GM13977 (cell line): ENCODE data around the gene ATG9B.

Experiments
- DNase-seq: peaks from one replicate; pipeline ENCODE4 v3.0.0; 2012; ENCODE audit warnings: low spot score
- CTCF ChIP-seq: IDR thresholded peaks from 2 replicates; pipeline ENCODE4 v1.5.1; 2012; ENCODE audit warnings: mild to moderate bottlenecking, control low read depth; ENCODE audit not compliant: insufficient read depth; ENCODE audit errors: extremely low read depth, missing control alignments
- in situ Hi-C: fragments of 300-500 bp; cut with MboI; formaldehyde crosslinking; loops from one replicate; pipeline ENCODE4 v1.12.0; 2022; ENCODE audit warnings: low sequenced_read_pairs, low pct_unique_long_range_greater_than_20kb, mixed read lengths, inconsistent platforms; ENCODE audit not compliant: unreplicated experiment

The ATG9B gene

GRCh38 chr7:150989456-150989855, 34.8 kb downstream of the ATG9B start:
- no peak for DNase-seq
- in situ Hi-C loops: no loop called here
- TF ChIP-seq CTCF: no peak

GRCh38 chr7:150988230-150989226, 35.8 kb downstream of the ATG9B start:
- in situ Hi-C loops: no loop called here
- DNase-seq: peak; percentile 85

GRCh38 chr7:150986556-150986955, 37.7 kb downstream of the ATG9B start:
- TF ChIP-seq CTCF: no peak
- in situ Hi-C loops: no loop called here

More at GRCh38 chr7:150988230-150989226, 35.8 kb downstream of the ATG9B start:
- TF ChIP-seq CTCF: peak; percentile 80

GRCh38 chr7:150986099-150986512, 38.2 kb downstream of the ATG9B start:
- in situ Hi-C loops: no loop called here
- peak; percentile 83 for TF ChIP-seq CTCF

More at GRCh38 chr7:150986556-150986955, 37.7 kb downstream of the ATG9B start:
- DNase-seq: no peak

GRCh38 chr7:150983893-150984368, 40.4 kb downstream of the ATG9B start:
- DNase-seq: no peak
- TF ChIP-seq CTCF: no peak
- in situ Hi-C loops: no loop called here

More at GRCh38 chr7:150986099-150986512, 38.2 kb downstream of the ATG9B start:
- DNase-seq: peak; percentile 72

- no peak for TF ChIP-seq CTCF
- in situ Hi-C loops: no loop called here
- no peak for DNase-seq
These were observed 41.9 kb downstream of the ATG9B start for GRCh38 chr7:150982351-150982750.
